Panc1 (cell line): ENCODE results near the gene ATP4A. TPM values are rescaled to one million over a fixed set of nuclear protein-coding genes. Genes with fewer than 3 reads are reported as not detected.

Experiments
- ATAC-seq: fragments of 200-7000 bp; cut with Tn5 transposase; 2 replicates; pipeline ENCODE4 v1.9.1; 2020; ENCODE audit warnings: mild to moderate bottlenecking, moderate library complexity
- BruUV-seq: library from RNA; stranded (reverse); fragments of 400-500 nt; replicated peaks from 2 replicates; lab custom pipeline; 2021; lab: Mats Ljungman, UMichigan
- CTCF ChIA-PET: fragments of 300-600 bp; sonication (Branson Sonifier 250); formaldehyde crosslinking; loops from one replicate; lab custom pipeline; 2022; ENCODE audit warnings: antibody characterized with exemption; lab: Charles Lee
- POLR2A ChIA-PET: fragments of 300-600 bp; sonication (Branson Sonifier 250); formaldehyde crosslinking; loops from one replicate; lab custom pipeline; 2022; ENCODE audit warnings: antibody characterized with exemption; lab: Charles Lee
- DNase-seq: peaks from one replicate; pipeline ENCODE4 v3.0.0-alpha.2; 2010; ENCODE audit warnings: low read depth, low spot score
- H3K27ac ChIP-seq: 2 replicates; pipeline ENCODE4 v1.5.1; 2011; ENCODE audit warnings: mild to moderate bottlenecking, low read length, inconsistent platforms
- H3K27me3 ChIP-seq: fragments of 200-500 bp; sonication (Bioruptor generic); 2 replicates; pipeline ENCODE4 v1.6.0; 2014; ENCODE audit warnings: low read length, inconsistent platforms; ENCODE audit not compliant: control insufficient read depth, insufficient read depth
- H3K36me3 ChIP-seq: fragments of 200-500 bp; sonication (Bioruptor generic); 2 replicates; pipeline ENCODE4 v1.5.1; 2014; ENCODE audit warnings: inconsistent platforms, mild to moderate bottlenecking, low read length, moderate library complexity; ENCODE audit not compliant: control insufficient read depth, insufficient read depth
- H3K4me1 ChIP-seq: 2 replicates; pipeline ENCODE4 v1.5.1; 2011; ENCODE audit warnings: inconsistent platforms, mild to moderate bottlenecking, low read length, moderate library complexity; ENCODE audit not compliant: control insufficient read depth, insufficient read depth
- H3K4me3 ChIP-seq, 2 experiments: 2 replicates each; pipeline ENCODE4 v1.5.1; 2011 to 2012; ENCODE audit warnings: low read depth in 2 of 2, low read length in 2 of 2, mild to moderate bottlenecking in 2 of 2, inconsistent platforms in 1 of 2, moderate library complexity in 1 of 2
- H3K9me3 ChIP-seq: fragments of 200-500 bp; sonication (Bioruptor generic); 2 replicates; pipeline ENCODE4 v1.5.1; 2014; ENCODE audit warnings: low read depth, mild to moderate bottlenecking, inconsistent platforms, low read length, moderate library complexity; ENCODE audit not compliant: control insufficient read depth, insufficient read depth
- CTCF ChIP-seq: fragments of 450-650 bp; IDR thresholded peaks from 2 replicates; pipeline ENCODE4 v1.5.1; 2017; ENCODE audit warnings: mild to moderate bottlenecking
- POLR2AphosphoS5 ChIP-seq: IDR thresholded peaks from 2 replicates; pipeline ENCODE4 v1.6.1; 2012; ENCODE audit warnings: mild to moderate bottlenecking, low read depth, low read length, moderate library complexity
- REST ChIP-seq, 2 experiments: IDR thresholded peaks; 2 replicates each; pipeline ENCODE4 v1.6.1; 2011 to 2012; ENCODE audit warnings: low read depth in 2 of 2, control low read depth in 1 of 2, low read length in 1 of 2, mild to moderate bottlenecking in 1 of 2, moderate library complexity in 1 of 2; ENCODE audit not compliant: insufficient read depth in 1 of 2
- SIN3A ChIP-seq: IDR thresholded peaks from 2 replicates; pipeline ENCODE4 v1.6.1; 2012; ENCODE audit warnings: low read depth, mild to moderate bottlenecking, low read length, moderate library complexity, borderline replicate concordance; ENCODE audit not compliant: insufficient read depth
- TCF7L2 ChIP-seq: IDR thresholded peaks from 2 replicates; pipeline ENCODE4 v1.6.1; 2011; ENCODE audit warnings: mild to moderate bottlenecking, low read depth, low read length, inconsistent platforms
- in situ Hi-C: cut with HindIII; loops from 2 replicates; pipeline ENCODE4 v1.10.0; 2016; ENCODE audit warnings: low sequenced_read_pairs, low pct_unique_long_range_greater_than_20kb
- intact Hi-C: fragments of 100-400 bp; cut with micrococcal nuclease; formaldehyde crosslinking; loops from one replicate; pipeline ENCODE4 v1.10.0; 2022; ENCODE audit not compliant: unreplicated experiment
- total RNA-seq: library from RNA; stranded (reverse); gene quantifications from one replicate; pipeline ENCODE4 v1.2.1, GENCODE V29; 2021; ENCODE audit not compliant: unreplicated experiment

Gene ATP4A
- total RNA-seq, 1 experiment from 2014 or later, result not detected

DNA sequence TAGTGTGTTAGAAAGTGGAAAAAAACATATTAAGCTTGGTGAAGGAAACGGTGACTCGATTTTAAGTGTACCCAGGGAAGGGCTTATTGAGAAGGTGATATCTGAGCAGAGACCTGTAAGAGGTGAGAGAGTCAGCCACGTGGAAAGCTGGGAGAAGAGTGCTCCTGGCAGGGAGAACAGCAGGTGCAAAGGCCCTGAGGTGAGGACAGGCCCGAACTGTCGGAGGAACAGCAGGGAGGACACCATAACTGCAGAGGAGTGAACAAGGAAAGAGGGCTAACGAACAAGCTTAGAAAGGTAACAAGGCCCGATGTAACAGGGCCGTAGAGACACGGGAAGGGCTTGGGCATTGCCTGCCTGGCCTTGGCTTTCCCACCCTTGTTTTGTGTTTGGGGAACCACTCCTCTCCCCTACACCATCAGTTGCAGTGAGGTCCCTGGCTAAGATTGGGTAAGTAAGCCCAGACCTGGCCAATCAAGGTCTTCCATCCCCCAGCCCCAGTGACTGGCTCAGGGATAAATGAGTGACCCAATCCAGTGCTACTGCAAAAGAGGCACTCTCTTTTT, 7.3 kb downstream of the ATP4A start:
- H3K27me3 ChIP-seq, result peaks cover 3% of the 10 kb centered on the region; the same call in 1 of the 2 replicates
- intact Hi-C loops, result loop anchor here (10.0 kb wide), 1 partner anchor 159 kb away; the partner anchor contains the start of gene KMT2B
- no TSS peak for BruUV-seq
- H3K4me3 ChIP-seq, result no peak overlapping the region
- peaks cover 6% of the 10 kb centered on the region; the same call in 1 of the 2 replicates for H3K4me1 ChIP-seq
- H3K36me3 ChIP-seq, result no peaks in the 10 kb centered on the region
- ChIA-PET POLR2A (interaction anchor here (0.5 to 0.6 kb wide), 2 partner anchors 191 to 327 kb away, joined by 4 to 16 read pairs; no protein-coding TSS in a partner anchor), CTCF (interaction anchor here (0.6 to 1.1 kb wide), 4 partner anchors 41 to 267 kb away, joined by 3 to 8 read pairs (median 4); no protein-coding TSS in a partner anchor)
- no peaks in the 10 kb centered on the region for H3K9me3 ChIP-seq
- H3K27ac ChIP-seq, result no peak overlapping the region
- ATAC-seq, result no peak
- no peak for DNase-seq
- in situ Hi-C loops, result no loop called here
- TF ChIP-seq POLR2AphosphoS5 (no peak), REST (IDR thresholded peaks at IDR 0.05; ENCODE audit: insufficient read depth in 1 of 2, low read depth in 2 of 2, low read length in 1 of 2) (no peak)

GRCh38 chr19:35555301-35556005, 8.0 kb downstream of the ATP4A start:
- ATAC-seq (peak; percentile 57), DNase-seq (no peak)
- peak in 1 of 2 experiments; percentile 11; a peak in 1 of 4 replicates for TF ChIP-seq REST (IDR thresholded peaks at IDR 0.05; ENCODE audit: insufficient read depth in 1 of 2, low read depth in 2 of 2, low read length in 1 of 2)
- peak; percentile 88 for TF ChIP-seq CTCF
- no peak for TF ChIP-seq POLR2AphosphoS5
- no peak for TF ChIP-seq SIN3A
- no peak for TF ChIP-seq TCF7L2
- in situ Hi-C loops, result no loop called here
- Histone ChIP-seq H3K4me3 (no peak overlapping the region), H3K27ac (no peak overlapping the region), H3K4me1 (peaks cover 6% of the 10 kb centered on the region; the same call in 1 of the 2 replicates), H3K36me3 (no peaks in the 10 kb centered on the region), H3K27me3 (peaks cover 3% of the 10 kb centered on the region; the same call in 1 of the 2 replicates), H3K9me3 (no peaks in the 10 kb centered on the region)
- intact Hi-C loops, result loop anchor here (10.0 kb wide), 1 partner anchor 159 kb away; the partner anchor contains the start of gene KMT2B
- ChIA-PET POLR2A (interaction anchor here (0.6 kb wide), 1 partner anchor 192 kb away, joined by 16 read pairs; no protein-coding TSS in a partner anchor), CTCF (interaction anchor here (0.6 to 1.1 kb wide), 4 partner anchors 41 to 266 kb away, joined by 3 to 8 read pairs (median 4); no protein-coding TSS in a partner anchor)
- BruUV-seq, result no TSS peak
